GM21515 (cell line): ENCODE measurements around the gene SGSM2.
"Not testable (repeated sequence)": the region's sequence is repeated elsewhere in the genome, so short reads cannot be mapped to it uniquely, and the experiment has no call there.

ENCODE experiments used
- ATAC-seq: cut with Tn5 transposase; IDR thresholded peaks from one replicate; pipeline ENCODE4 v1.9.1; 2021; ENCODE audit not compliant: unreplicated experiment

SGSM2 gene, protein sequence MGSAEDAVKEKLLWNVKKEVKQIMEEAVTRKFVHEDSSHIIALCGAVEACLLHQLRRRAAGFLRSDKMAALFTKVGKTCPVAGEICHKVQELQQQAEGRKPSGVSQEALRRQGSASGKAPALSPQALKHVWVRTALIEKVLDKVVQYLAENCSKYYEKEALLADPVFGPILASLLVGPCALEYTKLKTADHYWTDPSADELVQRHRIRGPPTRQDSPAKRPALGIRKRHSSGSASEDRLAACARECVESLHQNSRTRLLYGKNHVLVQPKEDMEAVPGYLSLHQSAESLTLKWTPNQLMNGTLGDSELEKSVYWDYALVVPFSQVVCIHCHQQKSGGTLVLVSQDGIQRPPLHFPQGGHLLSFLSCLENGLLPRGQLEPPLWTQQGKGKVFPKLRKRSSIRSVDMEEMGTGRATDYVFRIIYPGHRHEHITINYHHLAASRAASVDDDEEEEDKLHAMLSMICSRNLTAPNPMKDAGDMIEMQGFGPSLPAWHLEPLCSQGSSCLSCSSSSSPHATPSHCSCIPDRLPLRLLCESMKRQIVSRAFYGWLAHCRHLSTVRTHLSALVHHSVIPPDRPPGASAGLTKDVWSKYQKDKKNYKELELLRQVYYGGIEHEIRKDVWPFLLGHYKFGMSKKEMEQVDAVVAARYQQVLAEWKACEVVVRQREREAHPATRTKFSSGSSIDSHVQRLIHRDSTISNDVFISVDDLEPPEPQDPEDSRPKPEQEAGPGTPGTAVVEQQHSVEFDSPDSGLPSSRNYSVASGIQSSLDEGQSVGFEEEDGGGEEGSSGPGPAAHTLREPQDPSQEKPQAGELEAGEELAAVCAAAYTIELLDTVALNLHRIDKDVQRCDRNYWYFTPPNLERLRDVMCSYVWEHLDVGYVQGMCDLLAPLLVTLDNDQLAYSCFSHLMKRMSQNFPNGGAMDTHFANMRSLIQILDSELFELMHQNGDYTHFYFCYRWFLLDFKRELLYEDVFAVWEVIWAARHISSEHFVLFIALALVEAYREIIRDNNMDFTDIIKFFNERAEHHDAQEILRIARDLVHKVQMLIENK

DNA sequence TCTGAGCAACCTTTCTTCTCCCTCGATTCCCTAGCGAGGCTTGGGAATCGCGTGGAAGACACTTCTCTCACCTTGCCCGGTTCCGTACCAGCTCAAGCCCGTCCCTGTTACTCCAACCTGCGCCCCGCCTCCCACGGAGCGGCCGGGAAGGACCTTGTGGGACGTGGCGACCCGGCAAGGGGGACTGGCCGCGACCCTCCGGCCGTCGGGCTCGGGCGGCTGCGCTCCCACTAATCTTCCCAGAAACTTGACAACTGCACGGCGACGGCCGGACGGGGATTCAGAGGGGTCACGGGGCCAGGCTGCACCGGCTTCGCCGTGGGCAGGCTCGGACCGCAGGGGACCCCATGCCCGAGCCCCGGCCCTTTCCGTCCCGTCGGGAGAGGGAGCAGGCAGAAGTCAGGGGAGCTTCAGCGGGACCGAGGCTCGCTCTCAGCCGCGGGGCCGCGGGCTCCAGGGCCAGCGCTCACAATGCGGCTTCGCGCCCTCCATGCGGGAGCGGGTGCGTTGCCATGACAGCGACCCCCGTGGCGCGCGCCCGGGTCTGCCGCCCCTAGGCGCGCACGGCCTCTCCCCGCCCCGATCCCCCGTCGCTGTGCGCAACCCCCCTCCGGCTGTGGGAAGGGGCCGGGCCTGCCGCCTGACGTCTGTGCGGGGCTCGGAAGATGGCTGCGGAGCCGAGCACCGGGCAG, at the start of gene SGSM2:
SGSM2 (plus strand) TSS at position 650 of the 692 bp plus-strand sequence. CDS start 188 bp downstream, outside the sequence.
- peak; percentile 23 for ATAC-seq

DNA sequence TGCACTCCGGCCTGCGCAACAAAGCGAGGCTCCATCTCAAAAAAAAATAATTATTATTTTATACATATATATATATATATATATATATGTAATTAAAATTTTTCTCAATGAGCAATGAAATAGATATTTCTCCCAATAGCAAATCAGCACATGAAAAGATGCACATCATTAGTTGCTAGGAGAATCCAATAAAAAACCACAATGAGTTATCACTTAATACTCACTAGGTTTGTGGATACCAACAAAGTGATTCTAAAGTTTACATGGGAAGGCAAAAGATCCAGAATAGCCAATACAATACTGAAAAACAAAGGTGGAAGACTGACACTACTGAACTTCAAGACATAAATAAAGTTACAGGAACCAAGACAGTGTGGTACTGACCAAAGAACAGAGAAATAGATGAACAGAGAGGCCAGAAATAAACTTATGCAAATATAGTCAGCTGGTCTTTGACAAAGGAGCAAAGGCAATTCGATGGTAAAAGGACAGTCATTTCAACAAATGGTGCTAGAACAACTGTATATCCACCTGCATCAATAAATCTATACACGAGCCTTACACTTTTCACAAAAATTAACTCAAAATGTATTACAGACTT, 47.3 kb upstream of the SGSM2 start:
- no peak for ATAC-seq

DNA sequence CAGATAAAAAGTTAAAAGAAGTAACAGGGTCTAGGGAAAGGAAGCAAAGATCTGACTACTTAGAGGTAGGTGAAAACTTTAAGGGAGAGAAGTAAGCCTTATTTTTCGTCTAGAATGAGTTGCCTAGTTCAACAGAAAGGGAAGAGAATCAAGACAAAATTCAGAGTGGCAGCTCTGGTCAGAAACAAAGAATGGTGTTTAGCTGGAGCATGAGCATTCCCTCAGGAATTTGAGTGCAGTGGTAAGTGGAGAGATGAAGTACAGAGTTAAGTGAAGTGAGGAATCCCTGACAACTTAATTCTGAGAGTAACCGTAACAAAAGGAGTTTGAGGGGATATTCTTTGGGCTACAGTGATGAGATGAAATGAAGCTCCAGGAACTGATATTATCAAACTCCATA, 45.2 kb upstream of the SGSM2 start:
- ATAC-seq, result no peak

DNA sequence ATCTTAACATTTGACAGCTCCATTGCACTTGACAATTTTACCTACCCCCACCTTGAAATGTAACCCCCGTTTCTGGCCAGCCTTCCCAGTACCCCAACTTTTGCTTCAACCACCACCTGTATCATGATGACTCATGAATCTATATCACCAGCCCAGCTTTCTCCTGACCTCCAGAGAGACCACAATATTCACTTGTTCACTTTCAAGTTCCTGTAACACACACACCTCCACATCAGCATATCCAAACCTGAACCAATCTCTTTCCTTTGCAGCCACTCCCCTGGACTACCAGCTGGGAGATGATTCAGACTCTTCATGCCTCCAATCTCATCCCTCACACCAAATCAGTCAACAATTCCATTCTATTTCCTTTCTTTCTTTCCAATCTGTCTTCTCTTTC, 41.7 kb upstream of the SGSM2 start:
- ATAC-seq, result no peak

DNA sequence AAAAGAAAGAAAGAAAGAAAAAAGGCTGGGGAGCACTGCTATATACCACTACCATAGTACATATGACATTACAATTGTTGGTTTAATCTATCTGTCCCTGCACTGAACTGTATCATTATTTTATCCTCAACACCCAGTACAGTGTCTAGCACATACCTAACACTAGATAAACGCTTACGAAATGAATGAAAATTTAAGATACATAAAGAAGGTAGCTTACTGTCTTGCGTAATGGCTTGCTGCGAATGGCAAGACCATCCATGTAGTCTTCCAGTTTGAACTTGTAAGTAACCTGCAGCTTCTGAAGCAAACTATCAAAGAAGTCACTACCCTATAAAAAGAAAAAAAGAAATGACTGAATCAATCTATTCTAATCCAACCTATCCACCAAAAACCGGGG, 40.3 kb upstream of the SGSM2 start:
- ATAC-seq, result no peak

DNA sequence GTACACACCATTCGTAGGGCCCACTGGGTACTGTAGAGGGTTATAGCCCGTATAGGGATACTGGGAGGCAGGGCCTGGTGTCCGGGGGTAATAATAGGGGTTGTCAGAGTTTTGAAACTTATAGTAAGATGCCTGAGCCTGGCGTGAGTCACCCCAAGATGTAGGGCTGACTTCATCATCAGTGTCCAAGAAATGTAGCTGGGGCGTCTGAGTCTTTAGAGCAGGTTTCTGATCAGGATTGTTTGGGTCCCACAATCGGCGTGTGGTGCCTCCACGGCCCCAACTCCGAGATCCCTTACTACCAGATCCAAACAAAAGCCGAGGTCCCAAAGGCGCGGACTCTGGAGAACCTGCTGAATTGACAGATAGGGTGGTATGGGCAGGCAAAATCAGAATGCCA, 38.2 kb upstream of the SGSM2 start:
- no peak for ATAC-seq

DNA sequence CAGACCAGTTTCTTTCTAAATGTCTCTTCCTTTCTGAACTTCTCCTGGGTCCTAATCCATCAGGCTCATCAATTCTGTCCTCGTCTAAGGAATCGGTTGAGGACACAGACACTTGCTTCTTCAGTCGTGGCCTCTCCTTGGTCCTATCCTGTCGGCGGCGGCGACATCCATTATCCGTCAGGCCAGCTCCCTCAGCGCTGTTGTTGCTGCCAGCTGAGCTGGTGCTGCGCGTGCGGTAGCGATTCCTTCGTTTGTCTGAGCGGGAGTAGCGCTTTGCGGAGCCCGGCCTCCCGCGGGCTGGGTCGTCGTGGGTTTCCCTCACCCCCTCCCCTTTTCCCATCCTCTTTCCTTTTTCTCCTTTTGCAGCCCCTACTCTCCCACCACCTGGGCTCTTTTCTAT, 37.5 kb upstream of the SGSM2 start:
- no peak for ATAC-seq

DNA sequence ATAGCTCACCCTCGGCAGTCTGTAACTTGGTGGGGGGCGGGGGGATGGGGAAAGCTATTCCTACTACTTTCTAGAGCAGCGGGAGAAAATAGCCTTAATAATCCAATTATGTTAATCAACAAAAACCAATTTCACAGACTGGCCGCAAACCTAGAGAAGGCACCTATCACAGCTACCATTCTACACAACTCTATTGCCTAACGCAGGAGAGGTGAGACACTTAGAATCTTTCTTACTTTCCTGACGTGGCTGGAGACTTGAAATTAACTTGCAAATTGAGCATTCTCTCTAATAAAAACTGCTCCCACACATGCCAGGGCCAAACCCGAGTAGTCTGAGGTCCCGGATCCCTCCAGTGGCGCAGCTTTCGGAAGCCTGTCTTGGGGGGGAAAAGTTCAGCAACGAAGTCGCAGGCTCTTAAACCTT, 34.5 kb upstream of the SGSM2 start:
- peak; percentile 7 for ATAC-seq

DNA sequence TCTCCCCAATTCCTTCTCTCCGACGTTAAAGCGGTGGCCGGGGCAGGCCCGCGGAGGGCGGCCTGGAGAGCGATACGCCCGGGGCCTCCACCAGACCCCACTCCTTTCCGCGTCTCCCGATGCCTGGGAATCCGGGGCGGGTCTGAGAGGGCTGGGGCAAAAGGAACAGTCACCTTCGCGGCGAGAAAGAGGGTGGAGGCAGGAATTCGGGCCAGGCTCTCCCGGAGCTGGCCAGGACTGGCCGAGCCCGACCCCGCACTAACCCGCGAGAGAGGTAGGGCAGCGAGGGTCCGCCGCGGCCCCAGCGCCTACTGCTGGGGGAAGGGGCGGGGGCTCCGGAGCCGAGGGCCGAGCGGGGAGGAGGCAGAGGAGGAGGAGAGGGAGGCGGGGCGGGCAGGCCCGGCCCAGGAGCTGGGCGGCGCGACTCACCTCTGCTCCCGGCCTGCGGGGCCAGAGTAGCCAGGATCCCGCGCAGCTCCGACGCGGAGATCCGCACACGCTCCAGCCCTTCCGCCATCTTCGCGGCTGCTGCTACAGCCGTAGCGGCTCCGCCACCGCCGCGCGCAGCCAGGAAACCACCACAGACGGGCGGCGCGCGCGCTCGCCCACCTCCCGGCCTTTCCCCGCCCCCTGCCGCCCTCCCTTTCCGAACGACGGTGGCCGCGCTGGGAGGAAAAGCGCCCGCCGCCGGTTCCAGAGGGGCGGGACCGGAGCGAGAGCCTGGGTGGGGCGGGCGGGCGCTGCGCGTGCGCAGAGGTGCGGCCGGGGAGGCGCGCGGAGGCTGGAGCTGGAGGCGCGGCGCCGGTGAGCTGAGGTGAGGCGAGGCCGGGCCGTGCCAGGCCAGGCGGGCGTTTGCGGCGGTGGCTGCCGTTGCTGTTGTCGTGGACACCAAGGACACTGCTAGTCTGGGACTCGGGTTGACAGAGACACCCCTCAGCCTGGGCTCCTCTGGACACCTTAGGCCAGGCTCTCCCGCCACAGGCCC, 33.8 kb upstream of the SGSM2 start, which contains the start of the genes SMG6 and SRR:
SMG6 (minus strand) TSS at position 582 of the 985 bp plus-strand sequence; CDS start at position 517, 65 bp downstream.
SRR (plus strand) TSS at position 747 of the 985 bp plus-strand sequence. CDS start 11,611 bp downstream, outside the sequence.
- peak; percentile 82 for ATAC-seq

DNA sequence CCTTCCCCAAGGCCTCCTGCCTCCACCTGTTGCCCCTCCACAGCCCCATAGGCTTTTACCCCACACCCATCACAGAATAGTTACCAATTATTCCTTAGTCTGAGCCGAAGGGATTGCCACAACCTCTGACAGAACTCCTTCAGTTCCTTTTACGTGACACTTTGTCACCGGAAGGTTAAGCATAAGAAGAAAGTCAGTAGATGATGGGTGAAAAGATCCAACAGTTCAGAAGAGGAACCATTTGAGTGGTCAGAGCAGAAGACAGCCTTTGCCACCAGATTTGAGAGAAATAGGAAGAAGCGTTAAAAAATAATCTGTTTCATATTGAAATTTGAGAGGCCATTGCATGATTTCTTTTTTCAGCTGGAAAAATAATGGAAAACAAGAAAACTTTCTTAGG, 32.4 kb upstream of the SGSM2 start:
- no peak for ATAC-seq

DNA sequence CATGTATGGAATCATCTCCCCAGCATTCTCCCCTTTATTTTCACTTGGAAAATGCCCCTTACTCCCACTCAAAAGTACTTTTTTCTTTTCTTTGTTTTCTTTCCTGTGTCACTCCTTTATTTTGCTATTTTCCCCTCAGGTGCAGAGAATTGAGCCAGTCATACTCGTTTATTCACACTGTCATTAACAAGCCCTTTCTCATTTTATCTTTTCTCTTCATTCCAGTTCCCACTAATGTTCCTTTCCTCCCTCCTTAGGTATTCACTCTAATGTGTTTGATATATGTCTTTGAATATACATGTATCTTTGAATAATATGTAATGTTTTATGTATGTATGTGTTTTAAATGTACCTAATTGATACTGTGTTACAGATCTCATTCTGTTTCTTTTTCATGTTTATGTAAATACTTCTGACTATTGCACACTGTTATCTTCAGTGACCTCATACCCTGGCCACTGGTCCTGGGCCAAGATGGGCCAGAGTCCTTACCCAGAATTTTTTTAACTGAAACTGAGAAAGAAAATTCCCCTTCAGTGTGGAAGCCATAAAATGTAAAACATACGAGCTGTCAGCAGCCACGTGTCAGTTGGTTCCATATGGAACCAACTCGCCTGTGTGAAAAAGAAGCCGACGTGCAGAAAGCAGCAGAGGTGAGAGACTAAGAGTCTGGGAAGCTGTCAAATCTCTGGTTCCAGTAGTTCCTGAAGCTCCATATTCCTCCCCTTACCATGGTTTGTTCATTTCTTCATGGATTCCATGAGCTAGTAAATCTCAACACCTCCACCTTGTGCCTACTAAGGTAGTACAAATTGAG, 27.8 kb upstream of the SGSM2 start:
- ATAC-seq, result no peak

DNA sequence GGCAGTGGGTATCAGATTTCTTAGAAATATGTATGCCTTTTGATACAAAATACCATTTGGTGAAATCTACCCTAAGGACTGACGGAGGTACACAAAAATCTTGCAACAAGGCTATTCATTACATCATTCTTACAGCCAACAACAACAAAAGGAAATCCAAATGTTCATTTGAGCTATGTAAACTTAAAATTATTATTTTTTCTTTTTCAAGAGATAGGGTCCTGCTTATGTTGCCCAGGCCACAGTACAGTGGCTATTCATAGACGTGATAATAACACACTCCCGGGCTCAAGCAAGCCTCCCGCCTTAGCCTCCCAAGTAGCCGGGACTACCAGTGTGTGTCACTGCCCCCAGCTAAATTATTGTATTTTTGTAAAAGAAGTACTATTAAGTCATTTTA, 24.6 kb upstream of the SGSM2 start:
- no peak for ATAC-seq

DNA sequence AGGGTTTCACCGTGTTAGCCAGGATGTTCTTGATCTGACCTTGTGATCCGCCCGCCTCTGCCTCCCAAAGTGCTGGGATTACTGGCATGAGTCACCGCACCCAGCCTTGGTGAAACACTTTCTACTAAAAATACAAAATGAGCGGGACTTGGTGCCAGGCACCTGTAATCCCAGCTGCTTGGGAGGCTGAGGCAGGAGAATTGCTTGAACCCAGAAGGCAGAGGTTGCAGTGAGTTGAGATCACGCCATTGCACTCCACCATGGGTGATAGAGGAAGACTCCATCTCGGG, 20.4 kb upstream of the SGSM2 start:
- ATAC-seq, result not testable (repeated sequence)

DNA sequence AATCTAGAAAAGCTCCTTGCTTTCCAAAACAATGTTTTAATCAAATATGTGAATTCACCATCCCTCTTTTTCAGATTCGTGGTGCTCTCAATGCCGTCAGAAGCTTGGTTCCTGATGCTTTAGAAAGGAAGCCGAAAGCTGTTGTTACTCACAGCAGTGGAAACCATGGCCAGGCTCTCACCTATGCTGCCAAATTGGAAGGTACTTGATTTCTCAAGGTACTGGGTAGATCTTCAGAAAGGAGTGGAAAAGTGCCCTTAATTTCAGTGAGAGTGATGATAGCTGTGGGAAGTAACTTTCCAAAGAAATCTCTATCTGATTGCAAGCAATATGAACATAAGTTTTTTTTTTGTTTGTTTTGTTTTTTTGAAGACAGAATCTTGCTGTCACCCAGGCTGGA, 19.5 kb upstream of the SGSM2 start:
- ATAC-seq, result no peak

DNA sequence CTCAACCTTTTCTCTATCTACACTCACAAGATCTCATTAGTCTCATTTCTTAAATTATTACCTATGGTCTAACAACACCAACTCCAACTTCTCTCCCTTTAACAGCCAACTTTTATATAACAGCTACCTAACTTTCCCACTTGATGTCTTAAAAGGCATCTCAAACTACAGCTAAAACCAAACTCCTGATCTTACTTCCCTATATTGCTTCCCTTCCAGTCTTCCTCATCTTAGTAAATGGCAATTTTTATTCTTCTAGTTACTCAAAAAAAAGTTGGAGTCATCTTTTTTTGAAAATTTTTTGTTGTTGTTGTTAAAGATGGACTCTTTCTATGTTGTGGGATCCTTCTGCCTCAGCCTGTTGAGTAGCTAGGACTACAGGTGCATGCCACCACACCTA, 18.2 kb upstream of the SGSM2 start:
- ATAC-seq, result no peak

DNA sequence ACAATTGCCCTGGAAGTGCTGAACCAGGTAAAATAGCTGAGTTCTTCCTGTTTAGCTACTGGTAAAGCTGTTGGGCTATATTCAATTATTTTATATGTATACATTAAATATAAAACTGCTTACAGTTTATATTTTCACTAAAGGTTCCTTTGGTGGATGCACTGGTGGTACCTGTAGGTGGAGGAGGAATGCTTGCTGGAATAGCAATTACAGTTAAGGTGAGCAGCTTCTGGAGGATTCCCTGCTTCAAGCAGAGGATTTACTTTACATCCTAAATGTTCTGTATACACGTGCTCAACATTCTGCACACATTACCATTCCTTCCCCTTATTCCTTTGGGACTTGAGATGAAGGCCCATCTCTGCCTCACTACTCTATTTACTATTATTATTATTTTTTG, 15.9 kb upstream of the SGSM2 start:
- no peak for ATAC-seq

DNA sequence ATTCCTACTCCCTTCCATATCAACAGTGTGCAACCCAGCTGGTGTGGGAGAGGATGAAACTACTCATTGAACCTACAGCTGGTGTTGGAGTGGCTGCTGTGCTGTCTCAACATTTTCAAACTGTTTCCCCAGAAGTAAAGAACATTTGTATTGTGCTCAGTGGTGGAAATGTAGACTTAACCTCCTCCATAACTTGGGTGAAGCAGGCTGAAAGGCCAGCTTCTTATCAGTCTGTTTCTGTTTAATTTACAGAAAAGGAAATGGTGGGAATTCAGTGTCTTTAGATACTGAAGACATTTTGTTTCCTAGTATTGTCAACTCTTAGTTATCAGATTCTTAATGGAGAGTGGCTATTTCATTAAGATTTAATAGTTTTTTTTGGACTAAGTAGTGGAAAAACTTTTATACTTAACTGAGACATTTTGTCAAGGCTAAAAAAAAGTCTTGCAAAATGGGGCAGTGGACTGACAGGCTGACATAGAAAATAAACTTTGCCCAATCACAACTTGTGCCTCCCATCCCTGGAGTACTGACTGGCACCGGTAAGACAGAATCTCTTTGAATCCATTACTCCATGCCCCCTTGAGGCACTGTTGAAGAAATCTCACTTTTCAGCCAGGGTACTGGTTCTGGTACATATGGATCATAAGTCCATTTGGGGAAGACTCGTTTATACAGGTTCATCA, 13.5 kb upstream of the SGSM2 start:
- ATAC-seq, result no peak

DNA sequence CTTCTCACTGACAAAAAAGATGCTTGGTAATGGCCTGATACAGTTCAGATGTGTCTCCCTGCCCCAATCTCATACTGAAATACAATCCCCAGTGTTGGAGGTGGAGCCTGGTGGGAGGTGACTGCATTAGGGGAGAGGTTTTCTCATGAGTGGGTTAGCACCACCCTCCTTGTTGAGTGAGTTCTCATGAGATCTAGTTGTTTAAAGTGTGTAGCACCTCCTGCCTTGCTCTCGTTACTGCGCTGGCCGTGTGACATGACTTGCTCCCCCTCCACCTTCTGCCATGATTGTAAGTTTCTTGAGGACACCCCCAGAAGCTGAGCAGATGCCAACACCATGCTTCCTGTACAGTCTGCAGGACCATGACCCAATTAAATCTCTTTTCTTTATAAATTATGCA, 6.0 kb upstream of the SGSM2 start:
- no peak for ATAC-seq
